Activated T-helper 2 cell treated with anti-CD3 and anti-CD28 coated beads, Interferon-gamma antibody, Interleukin-2, Interleukin-4, amounts not matched to agents 10 μg/mL and 5 μg/mL and 100 μg/mL, durations not matched to agents 14 hours and 24 hours and 36 hours (primary cell): ENCODE data around the gene ITPR2. TPM values are rescaled to one million over a fixed set of nuclear protein-coding genes. Genes with fewer than 3 reads are reported as not detected.

Experiments
- DNase-seq: peaks from one replicate; pipeline ENCODE4 v3.0.0; 2021; ENCODE audit warnings: low spot score
- H3K27ac Mint-ChIP-seq: one replicate; pipeline ENCODE4 v1.8.0; 2021; ENCODE audit warnings: mixed read lengths
- H3K27me3 Mint-ChIP-seq: one replicate; pipeline ENCODE4 v1.8.0; 2021; ENCODE audit warnings: low read depth, mixed read lengths
- H3K36me3 Mint-ChIP-seq: one replicate; pipeline ENCODE4 v1.8.0; 2021; ENCODE audit warnings: low read depth, mixed read lengths
- H3K4me1 Mint-ChIP-seq: one replicate; pipeline ENCODE4 v1.8.0; 2021; ENCODE audit warnings: low read depth, mixed read lengths
- H3K4me3 Mint-ChIP-seq: one replicate; pipeline ENCODE4 v1.8.0; 2021; ENCODE audit warnings: low read depth, mild to moderate bottlenecking, moderate library complexity, mixed read lengths
- H3K9me3 Mint-ChIP-seq: one replicate; pipeline ENCODE4 v1.8.0; 2021; ENCODE audit warnings: mixed read lengths
- intact Hi-C: fragments of 100-400 bp; cut with micrococcal nuclease; formaldehyde crosslinking; loops from one replicate; pipeline ENCODE4 v1.15.1; 2023
- total RNA-seq: library from RNA; stranded (reverse); gene quantifications from 2 replicates; pipeline ENCODE4 v1.2.3, GENCODE V29; 2022

ITPR2 gene
- total RNA-seq, 1 donor from 2014 or later: 49.3 TPM

DNA sequence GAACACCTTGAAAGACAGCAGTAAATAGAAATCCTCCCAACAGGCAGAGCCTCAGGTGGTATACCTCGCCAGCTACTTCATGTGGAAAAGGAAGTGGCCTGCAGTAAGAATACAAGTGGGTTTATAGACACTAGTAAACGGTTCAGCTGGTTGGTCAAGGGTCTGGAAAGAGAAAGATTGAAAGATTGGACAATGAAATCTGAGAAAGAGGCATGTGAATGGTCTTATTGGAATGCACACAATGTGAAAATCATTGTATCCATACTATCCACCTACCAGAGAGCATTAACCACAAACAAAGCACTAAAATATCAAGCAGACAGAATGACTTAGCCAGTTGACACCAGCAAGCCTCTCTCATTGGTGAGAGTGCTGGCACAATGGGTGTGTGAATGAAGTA, 539.4 kb downstream of the ITPR2 start:
- H3K4me1 Mint-ChIP-seq: peaks cover 16% of the 10 kb centered on the region
- no peak for DNase-seq
- H3K4me3 Mint-ChIP-seq: no peak overlapping the region
- no peaks in the 10 kb centered on the region for H3K36me3 Mint-ChIP-seq
- no peak overlapping the region for H3K27ac Mint-ChIP-seq
- peaks cover 4% of the 10 kb centered on the region for H3K9me3 Mint-ChIP-seq
- peaks cover 17% of the 10 kb centered on the region for H3K27me3 Mint-ChIP-seq
- intact Hi-C loops: no loop called here

DNA sequence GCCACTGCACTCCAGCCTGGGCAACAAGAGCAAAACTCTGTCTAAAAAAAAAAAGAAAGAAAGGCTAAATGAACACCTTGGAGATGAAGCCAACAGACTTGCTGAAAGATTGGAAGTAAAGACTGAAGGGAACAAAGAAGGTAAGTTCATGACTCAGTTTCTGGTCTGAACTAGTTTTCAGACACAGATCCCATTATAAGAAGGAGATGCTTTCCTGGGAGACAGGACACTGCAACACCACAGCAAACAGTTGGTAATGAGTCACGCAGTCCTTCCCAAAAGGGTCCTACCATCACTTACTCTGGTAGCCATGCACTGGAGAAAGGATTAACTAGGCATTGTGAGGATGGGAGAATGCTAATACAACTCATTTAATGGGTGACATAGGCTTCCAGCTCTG, 540.4 kb downstream of the ITPR2 start:
- intact Hi-C loops: no loop called here
- H3K9me3 Mint-ChIP-seq: peaks cover 4% of the 10 kb centered on the region
- H3K27ac Mint-ChIP-seq: no peak overlapping the region
- peaks cover 8% of the 10 kb centered on the region for H3K4me1 Mint-ChIP-seq
- no peak for DNase-seq
- peaks cover 17% of the 10 kb centered on the region for H3K27me3 Mint-ChIP-seq
- no peak overlapping the region for H3K4me3 Mint-ChIP-seq
- H3K36me3 Mint-ChIP-seq: no peaks in the 10 kb centered on the region

- H3K36me3 Mint-ChIP-seq: no peaks in the 10 kb centered on the region
- H3K9me3 Mint-ChIP-seq: no peaks in the 10 kb centered on the region
- DNase-seq: no peak
- H3K27ac Mint-ChIP-seq: no peak overlapping the region
- peaks cover 13% of the 10 kb centered on the region for H3K27me3 Mint-ChIP-seq
- no peak overlapping the region for H3K4me3 Mint-ChIP-seq
- H3K4me1 Mint-ChIP-seq: peaks cover 4% of the 10 kb centered on the region
- intact Hi-C loops: no loop called here
Measured at GRCh38 chr12:26290565-26290964, 542.4 kb downstream of the ITPR2 start.

- intact Hi-C loops: no loop called here
- no peak overlapping the region for H3K4me3 Mint-ChIP-seq
- H3K4me1 Mint-ChIP-seq: peaks cover 6% of the 10 kb centered on the region
- H3K9me3 Mint-ChIP-seq: no peaks in the 10 kb centered on the region
- H3K27me3 Mint-ChIP-seq: peaks cover 14% of the 10 kb centered on the region
- H3K36me3 Mint-ChIP-seq: no peaks in the 10 kb centered on the region
- DNase-seq: no peak
- no peak overlapping the region for H3K27ac Mint-ChIP-seq
Measured at GRCh38 chr12:26287671-26288381, 545.2 kb downstream of the ITPR2 start.

Other genes starting within 250 kb of the ITPR2 start
- 54.4 and 65.7 TPM in 2 replicates for gene INTS13, start 104.8 kb upstream of the ITPR2 start, total RNA-seq
- gene FGFR1OP2, start 105.3 kb upstream of the ITPR2 start, total RNA-seq: 48.4 and 49.0 TPM in 2 replicates
- gene TM7SF3, start 181.2 kb upstream of the ITPR2 start, total RNA-seq: 46.7 and 51.5 TPM in 2 replicates
- gene MED21, start 189.4 kb upstream of the ITPR2 start, total RNA-seq: 33.8 and 35.9 TPM in 2 replicates
- gene C12orf71, start 249.4 kb upstream of the ITPR2 start, total RNA-seq: not detected in 2 replicates